ENCODE data around the gene ZNF143. TPM values are rescaled to one million over a fixed set of nuclear protein-coding genes. Genes with fewer than 3 reads are reported as not detected.
"Not testable (repeated sequence)": the region's sequence is repeated elsewhere in the genome, so short reads cannot be mapped to it uniquely, and the experiment has no call there.

The ZNF143 gene
- total RNA-seq, 1 donor from 2014 or later: 28.3 TPM

DNA sequence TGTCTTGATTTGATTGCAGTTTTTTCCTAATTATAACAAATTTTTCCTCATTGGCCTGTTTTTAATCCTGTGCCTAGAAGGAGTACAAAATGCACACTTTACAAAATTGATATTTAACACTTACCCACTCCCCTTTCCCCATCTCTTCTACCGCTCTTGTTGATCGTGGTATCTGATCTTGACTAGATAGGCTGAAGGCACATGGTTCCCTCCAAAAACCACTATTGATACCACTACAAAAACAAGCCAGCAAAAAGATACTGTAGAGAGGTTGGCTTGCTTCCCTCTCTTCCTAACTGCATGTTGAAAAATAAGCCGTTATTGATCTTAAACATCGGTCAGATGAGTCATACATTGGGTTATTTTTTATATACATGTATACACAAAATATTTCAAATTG lies 14.6 kb upstream of the ZNF143 start:
- H3K4me1 Mint-ChIP-seq (ENCODE audit: low read depth, unreplicated experiment): no peaks in the 10 kb centered on the region
- H3K4me1 ChIP-seq (ENCODE audit: insufficient read depth, low read length): no peaks in the 10 kb centered on the region
- FAIRE-seq: no peak
- H3K9me3 Mint-ChIP-seq (ENCODE audit: unreplicated experiment): no peaks in the 10 kb centered on the region
- no peak overlapping the region for H3K4me2 ChIP-seq (ENCODE audit: low read length)
- H3K27me3 Mint-ChIP-seq (ENCODE audit: low read depth, unreplicated experiment): no peaks in the 10 kb centered on the region
- H3K27ac ChIP-seq (ENCODE audit: low read depth, low read length): no peak overlapping the region
- H3K4me3 Mint-ChIP-seq (ENCODE audit: unreplicated experiment): no peak overlapping the region
- TF ChIP-seq EZH2 (IDR thresholded peaks at IDR 0.05; ENCODE audit: insufficient read depth, low read length): no peak
- TF ChIP-seq, protein P1, sequence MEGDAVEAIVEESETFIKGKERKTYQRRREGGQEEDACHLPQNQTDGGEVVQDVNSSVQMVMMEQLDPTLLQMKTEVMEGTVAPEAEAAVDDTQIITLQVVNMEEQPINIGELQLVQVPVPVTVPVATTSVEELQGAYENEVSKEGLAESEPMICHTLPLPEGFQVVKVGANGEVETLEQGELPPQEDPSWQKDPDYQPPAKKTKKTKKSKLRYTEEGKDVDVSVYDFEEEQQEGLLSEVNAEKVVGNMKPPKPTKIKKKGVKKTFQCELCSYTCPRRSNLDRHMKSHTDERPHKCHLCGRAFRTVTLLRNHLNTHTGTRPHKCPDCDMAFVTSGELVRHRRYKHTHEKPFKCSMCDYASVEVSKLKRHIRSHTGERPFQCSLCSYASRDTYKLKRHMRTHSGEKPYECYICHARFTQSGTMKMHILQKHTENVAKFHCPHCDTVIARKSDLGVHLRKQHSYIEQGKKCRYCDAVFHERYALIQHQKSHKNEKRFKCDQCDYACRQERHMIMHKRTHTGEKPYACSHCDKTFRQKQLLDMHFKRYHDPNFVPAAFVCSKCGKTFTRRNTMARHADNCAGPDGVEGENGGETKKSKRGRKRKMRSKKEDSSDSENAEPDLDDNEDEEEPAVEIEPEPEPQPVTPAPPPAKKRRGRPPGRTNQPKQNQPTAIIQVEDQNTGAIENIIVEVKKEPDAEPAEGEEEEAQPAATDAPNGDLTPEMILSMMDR (IDR thresholded peaks at IDR 0.05; ENCODE audit: insufficient read depth, low read depth, low read length): no peak
- no peak overlapping the region for H3K27ac Mint-ChIP-seq (ENCODE audit: unreplicated experiment)
- no peaks in the 10 kb centered on the region for H3K27me3 ChIP-seq (ENCODE audit: insufficient read depth, low read length)
- H3K36me3 Mint-ChIP-seq (ENCODE audit: low read depth, unreplicated experiment): peaks cover 5% of the 10 kb centered on the region
- no peak for DNase-seq (ENCODE audit: low read depth)
- no peaks in the 10 kb centered on the region for H3K9me3 ChIP-seq (ENCODE audit: insufficient read depth, low read depth, low read length)
- H2AFZ ChIP-seq (ENCODE audit: low read depth, low read length): no peak overlapping the region
- no peak overlapping the region for H3K9ac ChIP-seq (ENCODE audit: low read length)
- H3K79me2 ChIP-seq (ENCODE audit: insufficient read depth, low read length): peaks cover 2% of the 10 kb centered on the region
- H3K36me3 ChIP-seq (ENCODE audit: insufficient read depth, low read length): peaks cover 30% of the 10 kb centered on the region
- no peak overlapping the region for H3K4me3 ChIP-seq (ENCODE audit: insufficient read depth, low read depth, low read length)
- no peaks in the 10 kb centered on the region for H4K20me1 ChIP-seq (ENCODE audit: insufficient read depth, low read length)

DNA sequence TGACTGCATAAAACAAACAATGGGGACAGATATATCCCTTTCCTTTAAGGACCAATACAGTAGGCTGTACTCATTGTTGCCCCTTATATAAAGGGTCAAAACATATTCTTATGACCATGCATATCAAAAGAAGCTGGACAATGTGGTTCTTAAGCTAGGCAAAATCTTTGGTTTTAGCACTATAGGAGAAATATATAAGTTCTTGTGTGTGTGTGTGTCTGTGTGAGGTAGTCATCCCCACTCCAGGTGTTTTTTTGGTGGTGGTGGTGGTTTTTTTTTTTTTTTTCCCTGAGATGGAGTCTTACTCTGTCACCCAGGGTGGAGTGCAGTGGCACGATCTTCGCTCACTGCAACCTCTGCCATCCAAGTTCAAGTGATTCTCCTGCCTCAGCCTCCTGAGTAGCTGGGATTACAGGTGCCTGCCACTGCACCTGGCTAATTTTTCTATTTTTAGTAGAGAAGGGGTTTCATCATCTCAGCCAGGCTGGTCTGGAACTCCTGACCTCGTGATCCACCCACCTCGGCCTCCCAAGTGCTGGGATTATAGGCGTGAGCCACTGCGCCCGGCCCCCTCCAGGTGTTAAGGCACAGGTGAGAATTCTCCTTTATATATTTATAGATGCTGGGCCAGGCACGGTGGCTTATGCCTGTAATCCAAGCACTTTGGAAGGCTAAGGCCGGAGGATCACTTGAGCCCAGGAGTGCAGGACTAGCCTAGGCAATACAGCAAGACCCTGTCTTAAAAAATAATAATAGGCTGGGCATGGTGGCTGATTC lies 12.0 kb upstream of the ZNF143 start:
- H4K20me1 ChIP-seq (ENCODE audit: insufficient read depth, low read length): no peaks in the 10 kb centered on the region
- no peak overlapping the region for H3K4me3 ChIP-seq (ENCODE audit: insufficient read depth, low read depth, low read length)
- Mint-ChIP-seq H3K27ac (ENCODE audit: unreplicated experiment) (no peak overlapping the region), H3K4me3 (ENCODE audit: unreplicated experiment) (no peak overlapping the region), H3K27me3 (ENCODE audit: low read depth, unreplicated experiment) (no peaks in the 10 kb centered on the region), H3K9me3 (ENCODE audit: unreplicated experiment) (no peaks in the 10 kb centered on the region), H3K36me3 (ENCODE audit: low read depth, unreplicated experiment) (no peaks in the 10 kb centered on the region), H3K4me1 (ENCODE audit: low read depth, unreplicated experiment) (no peaks in the 10 kb centered on the region)
- no peaks in the 10 kb centered on the region for H3K27me3 ChIP-seq (ENCODE audit: insufficient read depth, low read length)
- H3K79me2 ChIP-seq (ENCODE audit: insufficient read depth, low read length): no peaks in the 10 kb centered on the region
- H3K4me2 ChIP-seq (ENCODE audit: low read length): no peak overlapping the region
- H3K27ac ChIP-seq (ENCODE audit: low read depth, low read length): no peak overlapping the region
- FAIRE-seq: no peak
- no peaks in the 10 kb centered on the region for H3K4me1 ChIP-seq (ENCODE audit: insufficient read depth, low read length)
- no peak overlapping the region for H3K9ac ChIP-seq (ENCODE audit: low read length)
- DNase-seq (ENCODE audit: low read depth): no peak
- peaks cover 18% of the 10 kb centered on the region for H3K36me3 ChIP-seq (ENCODE audit: insufficient read depth, low read length)
- H3K9me3 ChIP-seq (ENCODE audit: insufficient read depth, low read depth, low read length): no peaks in the 10 kb centered on the region
- H2AFZ ChIP-seq (ENCODE audit: low read depth, low read length): no peak overlapping the region
- TF ChIP-seq, protein P1 (IDR thresholded peaks at IDR 0.05; ENCODE audit: insufficient read depth, low read depth, low read length): no peak
- TF ChIP-seq EZH2 (IDR thresholded peaks at IDR 0.05; ENCODE audit: insufficient read depth, low read length): no peak

DNA sequence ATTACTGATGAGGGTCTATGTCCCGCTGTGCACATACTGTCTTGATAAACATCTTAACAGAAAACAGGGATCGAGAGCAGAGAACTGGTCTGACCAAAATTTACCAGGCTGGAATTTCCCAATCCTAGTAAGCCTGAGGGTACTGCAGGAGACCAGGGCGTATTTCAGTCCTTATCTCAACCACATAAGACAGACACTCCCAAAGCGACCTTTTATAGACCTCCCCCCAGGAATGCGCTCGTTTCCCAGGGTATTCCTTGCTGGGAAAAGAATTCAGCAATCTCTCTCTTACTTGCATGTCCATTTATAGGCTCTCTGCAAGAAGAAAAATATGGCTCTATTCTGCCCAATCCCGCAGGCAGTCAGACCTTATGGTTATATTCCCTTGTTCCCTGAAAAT lies 8.8 kb upstream of the ZNF143 start:
- not testable (repeated sequence) for H3K9me3 Mint-ChIP-seq (ENCODE audit: unreplicated experiment); H3K27me3 Mint-ChIP-seq (ENCODE audit: low read depth, unreplicated experiment); H3K4me1 Mint-ChIP-seq (ENCODE audit: low read depth, unreplicated experiment); H3K9ac ChIP-seq (ENCODE audit: low read length); H3K4me3 ChIP-seq (ENCODE audit: insufficient read depth, low read depth, low read length); DNase-seq (ENCODE audit: low read depth); H4K20me1 ChIP-seq (ENCODE audit: insufficient read depth, low read length); H3K27ac ChIP-seq (ENCODE audit: low read depth, low read length); H3K36me3 ChIP-seq (ENCODE audit: insufficient read depth, low read length); H3K4me1 ChIP-seq (ENCODE audit: insufficient read depth, low read length); H3K4me2 ChIP-seq (ENCODE audit: low read length); H3K9me3 ChIP-seq (ENCODE audit: insufficient read depth, low read depth, low read length); H3K79me2 ChIP-seq (ENCODE audit: insufficient read depth, low read length); H3K36me3 Mint-ChIP-seq (ENCODE audit: low read depth, unreplicated experiment); H3K27me3 ChIP-seq (ENCODE audit: insufficient read depth, low read length); FAIRE-seq; H3K4me3 Mint-ChIP-seq (ENCODE audit: unreplicated experiment); H2AFZ ChIP-seq (ENCODE audit: low read depth, low read length); H3K27ac Mint-ChIP-seq (ENCODE audit: unreplicated experiment)
